ENCODE results near the gene AGK.

Gene AGK

DNA sequence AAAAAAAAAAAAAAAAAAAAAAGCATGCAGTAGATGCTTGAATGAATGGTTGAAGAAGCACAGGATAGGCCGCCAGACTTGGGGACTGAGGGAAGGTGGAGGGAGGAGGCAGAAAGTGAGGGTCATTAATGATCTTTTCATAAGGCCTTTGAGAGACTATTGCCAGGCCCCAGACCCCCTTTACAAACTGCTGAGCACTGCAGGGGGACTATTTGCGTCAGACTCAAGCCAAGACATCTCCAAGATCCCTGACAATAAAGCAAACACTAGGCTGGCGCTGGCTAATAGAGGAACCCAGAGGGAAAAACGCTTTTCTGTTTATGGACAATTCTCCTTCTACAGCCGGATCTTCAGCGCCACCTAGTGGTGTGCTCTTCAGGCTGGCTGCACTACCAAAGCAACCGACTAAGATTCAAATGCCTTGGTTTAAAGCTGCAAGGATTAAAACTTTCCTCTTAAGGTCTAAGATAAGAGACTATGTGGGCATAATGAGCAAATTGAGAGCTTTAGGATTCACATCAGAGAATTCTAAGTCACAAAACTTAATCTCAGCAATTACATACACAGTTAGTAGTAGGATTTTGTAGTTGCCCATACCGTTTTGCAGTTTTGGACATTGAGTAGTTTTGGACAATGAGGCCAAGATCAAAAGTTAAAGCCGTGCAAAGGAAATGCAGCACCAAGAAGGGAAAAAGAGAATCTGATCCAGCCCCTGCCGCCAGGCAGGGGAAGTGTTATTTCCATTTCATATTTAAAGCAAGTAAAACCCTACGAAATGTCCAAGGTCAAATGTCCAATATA is 17.9 kb upstream of the AGK start:
- no peak for TF ChIP-seq EZH2phosphoT487 (conservative IDR thresholded peaks at IDR 0.05; ENCODE audit: low read length)
- TF ChIP-seq, protein P1, sequence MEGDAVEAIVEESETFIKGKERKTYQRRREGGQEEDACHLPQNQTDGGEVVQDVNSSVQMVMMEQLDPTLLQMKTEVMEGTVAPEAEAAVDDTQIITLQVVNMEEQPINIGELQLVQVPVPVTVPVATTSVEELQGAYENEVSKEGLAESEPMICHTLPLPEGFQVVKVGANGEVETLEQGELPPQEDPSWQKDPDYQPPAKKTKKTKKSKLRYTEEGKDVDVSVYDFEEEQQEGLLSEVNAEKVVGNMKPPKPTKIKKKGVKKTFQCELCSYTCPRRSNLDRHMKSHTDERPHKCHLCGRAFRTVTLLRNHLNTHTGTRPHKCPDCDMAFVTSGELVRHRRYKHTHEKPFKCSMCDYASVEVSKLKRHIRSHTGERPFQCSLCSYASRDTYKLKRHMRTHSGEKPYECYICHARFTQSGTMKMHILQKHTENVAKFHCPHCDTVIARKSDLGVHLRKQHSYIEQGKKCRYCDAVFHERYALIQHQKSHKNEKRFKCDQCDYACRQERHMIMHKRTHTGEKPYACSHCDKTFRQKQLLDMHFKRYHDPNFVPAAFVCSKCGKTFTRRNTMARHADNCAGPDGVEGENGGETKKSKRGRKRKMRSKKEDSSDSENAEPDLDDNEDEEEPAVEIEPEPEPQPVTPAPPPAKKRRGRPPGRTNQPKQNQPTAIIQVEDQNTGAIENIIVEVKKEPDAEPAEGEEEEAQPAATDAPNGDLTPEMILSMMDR (IDR thresholded peaks at IDR 0.05; ENCODE audit: insufficient read depth, low read length, poor library complexity, severe bottlenecking) = peak; percentile 90
- Histone ChIP-seq H3K27ac (ENCODE audit: low read depth, low read length) (no peak overlapping the region), H3F3A (ENCODE audit: insufficient read depth) (no peaks in the 10 kb centered on the region), H2AFZ (ENCODE audit: low read depth, low read length, severe bottlenecking) (no peak overlapping the region), H3K79me2 (ENCODE audit: insufficient read depth, low read length) (no peaks in the 10 kb centered on the region), H3K4me2 (ENCODE audit: low read depth, low read length, poor library complexity, severe bottlenecking) (no peak overlapping the region), H3K4me3 (ENCODE audit: insufficient read depth, low read length, poor library complexity, severe bottlenecking) (no peak overlapping the region), H3K9ac (ENCODE audit: low read length) (no peak overlapping the region), H3K9me3 (ENCODE audit: insufficient read depth, low read length) (no peaks in the 10 kb centered on the region), H3K36me3 (ENCODE audit: low read length) (no peaks in the 10 kb centered on the region), H3K27me3 (ENCODE audit: low read length) (no peaks in the 10 kb centered on the region), H3K9me2 (replicated peaks; ENCODE audit: insufficient read depth, low read length) (no peaks in the 10 kb centered on the region), H4K20me1 (ENCODE audit: low read depth, low read length) (no peaks in the 10 kb centered on the region)

DNA sequence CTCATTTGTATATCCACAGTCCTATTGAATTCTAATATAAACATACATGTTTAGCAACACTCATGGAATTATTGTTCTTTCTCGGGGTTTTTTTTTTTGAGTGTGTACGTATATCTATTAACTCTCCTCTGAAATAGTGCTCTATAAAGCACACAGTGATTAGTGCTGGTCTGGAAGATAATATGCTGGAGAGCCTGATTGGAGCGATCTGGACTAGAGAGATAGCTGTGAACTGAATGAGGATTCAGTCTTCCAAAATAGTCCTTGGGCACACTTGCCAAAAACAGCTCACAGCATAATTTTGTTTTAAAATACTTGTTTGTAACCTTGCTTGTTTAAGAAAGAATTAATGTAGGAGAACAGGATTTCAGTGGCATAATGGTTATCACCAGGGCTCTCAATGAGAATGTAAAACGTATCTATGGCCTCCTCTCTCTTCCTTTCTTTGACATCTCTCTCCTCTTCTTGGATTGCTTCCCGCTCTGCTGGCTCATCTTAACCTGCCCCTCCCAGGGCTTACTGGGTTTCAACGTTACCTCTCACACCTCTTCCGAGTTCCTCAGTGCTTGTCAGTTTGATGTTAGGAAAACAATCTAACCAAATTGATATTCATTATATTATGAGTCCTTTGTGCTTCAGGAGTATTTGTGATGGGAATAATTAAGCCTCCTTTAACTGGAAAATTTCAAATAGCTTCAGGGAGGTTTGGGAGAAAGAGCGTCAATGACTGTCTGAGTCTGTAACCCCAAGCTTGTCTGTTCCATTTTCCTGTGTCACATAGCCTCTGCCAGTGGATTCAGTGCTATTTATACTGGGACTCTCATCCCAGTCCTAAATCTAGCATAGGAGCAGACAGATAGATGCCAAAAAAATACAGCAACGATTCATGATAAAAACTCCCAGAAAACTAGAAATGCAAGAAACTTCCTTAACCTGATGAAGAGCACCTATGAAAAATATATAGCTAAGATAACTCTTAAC is 16.2 kb upstream of the AGK start:
- no peak overlapping the region for H3K27ac ChIP-seq (ENCODE audit: low read depth, low read length)

GRCh38 chr7:141537906-141538305 is 13.3 kb upstream of the AGK start:
- Histone ChIP-seq H3K9ac (ENCODE audit: low read length) (no peak overlapping the region), H3K27me3 (ENCODE audit: low read length) (no peaks in the 10 kb centered on the region; the same call in 1 of the 2 replicates), H3K9me2 (replicated peaks; ENCODE audit: insufficient read depth, low read length) (no peaks in the 10 kb centered on the region), H3K27ac (ENCODE audit: low read depth, low read length) (no peak overlapping the region), H3K79me2 (ENCODE audit: insufficient read depth, low read length) (no peaks in the 10 kb centered on the region), H3F3A (ENCODE audit: insufficient read depth) (no peaks in the 10 kb centered on the region; the same call in 1 of the 2 replicates), H3K36me3 (ENCODE audit: low read length) (no peaks in the 10 kb centered on the region), H2AFZ (ENCODE audit: low read depth, low read length, severe bottlenecking) (no peak overlapping the region), H4K20me1 (ENCODE audit: low read depth, low read length) (no peaks in the 10 kb centered on the region), H3K4me2 (ENCODE audit: low read depth, low read length, poor library complexity, severe bottlenecking) (no peak overlapping the region), H3K9me3 (ENCODE audit: insufficient read depth, low read length) (no peaks in the 10 kb centered on the region), H3K4me3 (ENCODE audit: insufficient read depth, low read length, poor library complexity, severe bottlenecking) (no peak overlapping the region)
- TF ChIP-seq EZH2phosphoT487 (conservative IDR thresholded peaks at IDR 0.05; ENCODE audit: low read length) = no peak
- TF ChIP-seq, protein P1 (IDR thresholded peaks at IDR 0.05; ENCODE audit: insufficient read depth, low read length, poor library complexity, severe bottlenecking) = no peak

More for the DNA sequence above, 16.2 kb upstream of the AGK start:
- Histone ChIP-seq H3K4me2 (ENCODE audit: low read depth, low read length, poor library complexity, severe bottlenecking) (no peak overlapping the region), H3K9ac (ENCODE audit: low read length) (no peak overlapping the region), H3K36me3 (ENCODE audit: low read length) (no peaks in the 10 kb centered on the region), H3K9me2 (replicated peaks; ENCODE audit: insufficient read depth, low read length) (no peaks in the 10 kb centered on the region), H3K27me3 (ENCODE audit: low read length) (no peaks in the 10 kb centered on the region; the same call in 1 of the 2 replicates), H3K9me3 (ENCODE audit: insufficient read depth, low read length) (no peaks in the 10 kb centered on the region), H3K4me3 (ENCODE audit: insufficient read depth, low read length, poor library complexity, severe bottlenecking) (no peak overlapping the region), H4K20me1 (ENCODE audit: low read depth, low read length) (no peaks in the 10 kb centered on the region), H3K79me2 (ENCODE audit: insufficient read depth, low read length) (no peaks in the 10 kb centered on the region), H2AFZ (ENCODE audit: low read depth, low read length, severe bottlenecking) (no peak overlapping the region), H3F3A (ENCODE audit: insufficient read depth) (no peaks in the 10 kb centered on the region; the same call in 1 of the 2 replicates)
- TF ChIP-seq, protein P1 (IDR thresholded peaks at IDR 0.05; ENCODE audit: insufficient read depth, low read length, poor library complexity, severe bottlenecking) = no peak
- no peak for TF ChIP-seq EZH2phosphoT487 (conservative IDR thresholded peaks at IDR 0.05; ENCODE audit: low read length)

Measured in SU-DHL-6 (cell line).